Muscle layer of colon (tissue), 2 donors: ENCODE measurements around the gene KCNAB2.

Experiments used
- H3K27ac ChIP-seq: one replicate; pipeline ENCODE4 v1.7.0; 2013; ENCODE audit warnings: low read depth, mild to moderate bottlenecking, low read length, moderate library complexity
- H3K27me3 ChIP-seq, 2 donors: one replicate each; pipeline ENCODE4 v1.7.0; 2013; ENCODE audit warnings: low read length in 2 of 2, mild to moderate bottlenecking in 2 of 2; ENCODE audit not compliant: insufficient read depth in 2 of 2, control insufficient read depth in 1 of 2
- H3K36me3 ChIP-seq: one replicate; pipeline ENCODE4 v1.7.0; 2013; ENCODE audit warnings: mild to moderate bottlenecking, low read length; ENCODE audit not compliant: insufficient read depth
- H3K4me1 ChIP-seq: one replicate; pipeline ENCODE4 v1.7.0; 2013; ENCODE audit warnings: mild to moderate bottlenecking, low read length; ENCODE audit not compliant: insufficient read depth
- H3K4me3 ChIP-seq, 2 donors: one replicate each; pipeline ENCODE4 v1.7.0; 2013; ENCODE audit warnings: low read length in 2 of 2, low read depth in 1 of 2, mild to moderate bottlenecking in 1 of 2, moderate library complexity in 1 of 2
- H3K9ac ChIP-seq: one replicate; pipeline ENCODE4 v1.7.0; 2013; ENCODE audit warnings: low read length
- H3K9me3 ChIP-seq: one replicate; pipeline ENCODE4 v1.7.0; 2013; ENCODE audit warnings: mild to moderate bottlenecking, low read length
- donor health status: abdominal sarcoma.
- donor health status: Adenocarcinoma of cecum.

The KCNAB2 gene

DNA sequence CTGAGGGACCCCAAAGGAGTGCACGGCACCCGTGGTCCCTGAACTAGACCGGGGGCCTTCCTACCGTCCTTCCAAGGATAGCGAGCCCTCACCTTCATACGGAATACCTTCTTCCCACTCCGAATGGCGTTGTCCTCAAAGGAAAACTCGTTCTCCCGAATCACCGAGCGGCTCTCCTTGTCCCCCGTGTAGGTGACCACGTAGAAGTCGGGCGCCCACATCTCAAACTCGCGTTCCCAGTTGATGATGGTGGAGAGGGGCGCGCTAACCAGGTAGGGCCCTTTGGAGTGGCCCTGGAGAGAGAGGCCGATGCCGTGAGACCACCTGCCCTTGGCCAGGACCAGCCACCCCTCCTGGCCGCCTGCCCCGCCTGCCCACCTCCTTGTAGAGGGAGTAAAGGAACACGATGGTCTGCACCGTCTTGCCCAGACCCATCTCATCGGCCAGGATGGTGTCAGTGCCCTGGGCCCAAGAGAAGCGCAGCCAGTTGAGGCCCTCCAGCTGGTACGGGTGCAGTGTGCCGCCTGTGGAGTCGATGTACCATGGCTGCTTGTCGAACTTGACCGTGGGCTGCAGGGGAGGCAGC is 96.4 kb downstream of the KCNAB2 start:
- Histone ChIP-seq H3K4me1 (no peaks in the 10 kb centered on the region), H3K36me3 (no peaks in the 10 kb centered on the region), H3K27ac (no peak overlapping the region)

DNA sequence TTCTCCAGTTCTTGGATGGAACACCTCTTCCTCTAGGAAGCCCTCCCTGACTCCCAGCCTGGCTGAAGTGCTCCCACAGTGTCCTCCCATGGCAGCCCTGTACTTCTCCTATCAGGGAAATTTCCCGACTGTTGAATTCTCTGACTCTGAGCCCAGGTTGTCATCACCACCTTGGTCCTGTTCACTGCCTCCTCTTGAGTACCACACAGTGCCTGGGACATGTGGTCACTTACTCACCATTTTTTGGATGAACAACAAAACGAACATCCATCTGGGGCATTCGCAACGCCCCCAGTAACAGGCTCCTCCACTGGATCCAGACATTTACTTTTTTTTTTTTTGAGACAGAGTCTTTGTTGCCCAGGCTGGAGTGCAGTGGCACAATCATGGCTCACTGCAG is 97.0 kb downstream of the KCNAB2 start:
- H3K27me3 ChIP-seq = peaks cover 0 to 17% of the 10 kb centered on the region in 2 donors
- H3K4me3 ChIP-seq = no peak overlapping the region
- no peak overlapping the region for H3K27ac ChIP-seq
- H3K9ac ChIP-seq = no peak overlapping the region
- no peaks in the 10 kb centered on the region for H3K4me1 ChIP-seq
- no peaks in the 10 kb centered on the region for H3K36me3 ChIP-seq
- no peaks in the 10 kb centered on the region for H3K9me3 ChIP-seq

More for the DNA sequence above, 96.4 kb downstream of the KCNAB2 start:
- H3K27me3 ChIP-seq = peaks cover 0 to 13% of the 10 kb centered on the region in 2 donors
- no peaks in the 10 kb centered on the region for H3K9me3 ChIP-seq
- no peak overlapping the region for H3K4me3 ChIP-seq
- no peak overlapping the region for H3K9ac ChIP-seq

DNA sequence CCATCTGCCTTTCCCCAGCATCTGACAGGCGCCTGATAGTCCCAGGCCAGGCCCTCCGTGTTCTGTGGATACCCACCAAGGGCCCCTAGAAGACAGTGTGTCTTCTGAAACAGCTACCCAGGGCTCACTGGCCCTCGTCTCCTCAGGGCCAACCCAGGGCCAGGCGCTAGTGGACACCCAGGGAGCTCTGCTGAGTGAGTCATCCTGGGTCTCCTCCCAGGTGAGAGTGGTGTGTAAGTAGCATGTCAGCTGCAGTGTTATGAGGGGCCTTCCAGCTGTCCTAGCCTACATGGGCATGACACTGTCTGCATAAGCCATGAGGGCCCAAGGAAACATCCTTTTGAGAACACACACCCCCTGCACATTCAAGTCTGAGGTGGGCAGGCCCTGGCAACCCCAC is 97.7 kb downstream of the KCNAB2 start:
- no peaks in the 10 kb centered on the region for H3K4me1 ChIP-seq
- H3K4me3 ChIP-seq = no peak overlapping the region

DNA sequence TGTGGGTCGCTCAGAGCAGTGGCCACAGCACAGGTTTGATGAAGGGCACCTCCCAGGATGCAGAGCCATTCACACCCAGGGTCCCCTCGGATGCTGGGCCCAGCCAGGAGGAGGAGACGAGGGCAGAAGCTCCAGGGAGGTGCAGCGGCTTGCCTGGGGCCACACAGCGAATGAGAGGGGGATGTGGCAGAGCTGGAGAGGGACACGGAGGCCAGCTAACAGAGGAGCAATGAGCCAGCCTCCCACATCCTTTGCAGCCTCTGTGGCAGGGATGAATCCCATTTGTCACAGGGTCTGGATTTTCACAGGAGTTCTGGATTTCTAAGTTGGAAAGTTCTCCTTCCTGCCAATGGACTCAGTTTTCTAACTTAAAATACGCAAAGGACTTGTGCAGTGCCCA is 98.5 kb downstream of the KCNAB2 start:
- no peaks in the 10 kb centered on the region for H3K9me3 ChIP-seq
- no peak overlapping the region for H3K27ac ChIP-seq
- no peaks in the 10 kb centered on the region for H3K36me3 ChIP-seq
- H3K27me3 ChIP-seq = peaks cover 5 to 31% of the 10 kb centered on the region in 2 donors
- H3K4me1 ChIP-seq = no peaks in the 10 kb centered on the region
- no peak overlapping the region for H3K9ac ChIP-seq
- H3K4me3 ChIP-seq = no peak overlapping the region

More for the DNA sequence above, 97.7 kb downstream of the KCNAB2 start:
- Histone ChIP-seq H3K36me3 (no peaks in the 10 kb centered on the region), H3K27ac (no peak overlapping the region), H3K27me3 (peaks cover 5 to 23% of the 10 kb centered on the region in 2 donors), H3K9ac (no peak overlapping the region), H3K9me3 (no peaks in the 10 kb centered on the region)

DNA sequence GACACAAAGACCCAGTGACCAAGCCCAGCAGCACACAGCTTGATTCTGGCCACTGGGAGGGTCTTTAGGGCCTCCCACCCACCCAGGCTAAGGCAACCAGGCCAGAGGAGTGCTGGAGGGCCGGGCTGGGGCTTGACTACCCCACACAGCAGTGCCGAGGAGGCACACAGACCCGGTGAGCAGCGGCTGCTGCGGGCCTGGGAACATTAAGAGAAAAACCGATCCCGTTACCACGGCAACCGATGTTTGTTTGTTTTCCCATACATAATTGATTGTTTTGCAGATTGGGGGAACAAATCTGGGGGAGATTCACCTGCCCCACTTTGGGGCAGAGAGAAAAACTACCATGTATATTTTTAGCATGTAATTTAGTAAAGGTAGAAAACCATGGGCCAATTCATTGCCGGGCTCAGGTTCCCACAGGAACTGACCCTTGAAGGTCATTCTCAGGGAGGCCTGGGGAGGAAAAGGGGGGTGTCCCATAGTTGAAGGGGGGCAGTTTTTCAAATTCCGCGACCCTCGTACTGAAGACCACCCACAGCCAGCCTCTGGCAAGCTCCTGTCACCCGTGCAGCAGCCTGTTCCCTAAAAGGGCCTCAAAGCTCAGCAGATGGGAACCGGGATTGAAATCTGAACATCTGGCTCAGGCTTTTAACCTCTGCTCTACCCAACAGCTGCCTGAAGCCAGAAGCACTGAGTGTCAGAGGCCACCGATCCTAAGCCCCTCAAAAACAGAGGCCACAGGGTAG is 99.1 kb downstream of the KCNAB2 start:
- Histone ChIP-seq H3K4me1 (no peaks in the 10 kb centered on the region), H3K27ac (no peak overlapping the region), H3K4me3 (no peak overlapping the region), H3K36me3 (no peaks in the 10 kb centered on the region), H3K27me3 (peaks cover 5 to 33% of the 10 kb centered on the region in 2 donors), H3K9ac (no peak overlapping the region), H3K9me3 (no peaks in the 10 kb centered on the region)

DNA sequence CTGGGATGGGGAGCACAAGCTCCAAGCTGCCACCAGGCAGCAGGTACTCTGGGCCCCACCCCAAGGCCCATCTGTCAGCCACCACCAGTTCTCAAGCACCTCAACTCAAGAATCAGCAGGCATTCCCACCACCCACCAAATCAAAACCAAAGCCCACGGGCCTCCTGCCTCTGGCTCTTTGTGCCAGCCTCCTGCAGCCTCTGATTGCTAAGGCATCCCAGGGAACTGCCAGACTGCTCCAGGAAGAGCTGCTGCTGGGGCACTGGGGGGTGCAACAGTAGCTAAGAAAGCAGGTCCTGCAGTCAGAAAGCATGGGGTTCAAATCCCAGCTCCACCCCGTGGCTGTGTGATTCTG is 99.7 kb downstream of the KCNAB2 start:
- H3K4me3 ChIP-seq = no peak overlapping the region
- H3K27me3 ChIP-seq = peaks cover 5 to 33% of the 10 kb centered on the region in 2 donors
- no peaks in the 10 kb centered on the region for H3K4me1 ChIP-seq
- H3K9ac ChIP-seq = no peak overlapping the region
- H3K27ac ChIP-seq = no peak overlapping the region
- no peaks in the 10 kb centered on the region for H3K9me3 ChIP-seq
- H3K36me3 ChIP-seq = no peaks in the 10 kb centered on the region

DNA sequence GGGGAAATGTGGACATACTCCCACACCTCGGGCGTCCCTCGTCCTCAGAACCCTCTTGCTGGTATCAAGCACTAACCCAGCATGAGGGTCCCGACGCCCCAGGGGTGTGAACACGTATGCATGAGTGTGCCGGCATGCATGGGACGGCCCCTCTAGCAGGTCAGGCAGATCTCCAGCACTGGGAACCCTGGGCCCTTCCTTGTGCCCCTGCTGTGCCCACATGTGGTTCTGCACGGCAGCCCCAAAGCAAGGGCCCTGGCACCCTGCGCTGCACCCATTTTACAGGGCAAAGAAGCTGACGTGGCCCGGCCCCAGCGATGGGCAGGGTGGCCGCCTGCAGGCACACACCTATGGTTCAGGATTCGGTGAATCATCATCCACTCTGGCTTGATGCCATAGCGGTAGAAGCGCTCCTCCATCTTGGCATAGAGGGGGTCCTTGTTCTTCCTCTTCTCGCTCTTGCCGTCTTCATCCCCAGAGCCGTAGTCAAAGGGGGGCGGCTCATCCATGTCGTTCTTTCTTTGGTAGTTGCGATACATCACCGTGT is 100.2 kb downstream of the KCNAB2 start:
- H3K4me1 ChIP-seq = no peaks in the 10 kb centered on the region
- H3K4me3 ChIP-seq = no peak overlapping the region
- H3K9me3 ChIP-seq = no peaks in the 10 kb centered on the region
- peaks cover 5 to 33% of the 10 kb centered on the region in 2 donors for H3K27me3 ChIP-seq
- H3K9ac ChIP-seq = no peak overlapping the region
- H3K27ac ChIP-seq = no peak overlapping the region
- no peaks in the 10 kb centered on the region for H3K36me3 ChIP-seq

DNA sequence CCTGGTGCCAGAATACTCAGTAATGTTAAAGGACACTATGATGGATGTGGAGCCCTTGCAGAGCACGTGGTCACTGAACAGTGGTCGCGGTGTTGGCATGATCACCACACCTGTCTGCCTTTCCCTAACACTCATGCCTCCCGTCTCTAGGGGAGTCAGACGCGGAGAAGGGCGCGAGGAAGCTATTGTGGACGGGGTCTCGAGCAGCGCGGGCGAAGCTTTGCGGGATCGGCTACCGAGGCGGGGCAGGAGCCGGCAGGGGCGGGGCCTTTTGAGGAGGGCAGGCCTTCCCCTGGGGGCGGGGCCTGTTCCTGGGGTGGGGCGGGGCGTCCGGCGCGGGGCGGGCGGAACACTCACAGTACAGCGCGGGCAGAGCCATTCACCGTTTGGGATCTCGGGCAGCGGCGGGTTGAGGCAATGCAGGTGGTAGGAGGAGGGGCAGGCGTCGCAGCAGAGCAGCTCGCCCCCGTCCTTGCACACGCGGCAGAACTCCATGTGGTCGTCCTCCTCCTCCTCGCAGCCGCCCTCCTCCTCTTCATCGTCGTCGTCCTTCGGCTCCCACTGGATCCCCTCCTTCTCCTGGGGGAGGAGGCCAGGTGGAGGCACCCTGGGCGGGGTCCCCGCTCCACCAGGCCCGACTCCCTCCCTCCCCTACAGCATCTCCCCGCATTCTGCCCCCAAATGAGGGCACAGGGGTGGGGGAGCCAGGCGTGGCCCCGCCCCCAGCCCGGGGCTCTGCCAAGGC is 103.0 kb downstream of the KCNAB2 start:
- Histone ChIP-seq H3K27me3 (peaks cover 5 to 33% of the 10 kb centered on the region in 2 donors), H3K27ac (no peak overlapping the region), H3K4me3 (no peak overlapping the region)

DNA sequence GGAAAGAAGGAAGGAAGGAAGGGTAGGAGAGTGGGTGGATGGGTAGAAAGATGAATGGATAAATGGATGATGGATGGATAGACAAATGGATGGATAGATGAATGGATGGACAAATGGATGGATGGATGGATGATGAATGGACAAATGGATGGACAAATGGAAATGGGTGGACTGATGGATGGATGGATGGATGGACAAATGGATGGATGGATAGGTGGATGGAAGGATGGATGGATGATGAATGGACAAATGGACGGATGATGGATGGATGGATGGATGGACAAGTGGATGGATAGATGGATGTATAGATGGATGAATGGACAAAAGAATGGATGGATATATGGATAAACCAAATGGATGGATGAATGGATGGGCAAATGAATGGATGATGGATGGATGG is 103.9 kb downstream of the KCNAB2 start:
- Histone ChIP-seq H3K36me3 (no peaks in the 10 kb centered on the region), H3K27me3 (peaks cover 5 to 33% of the 10 kb centered on the region in 2 donors), H3K9ac (no peak overlapping the region), H3K4me1 (no peaks in the 10 kb centered on the region), H3K9me3 (no peaks in the 10 kb centered on the region), H3K27ac (no peak overlapping the region), H3K4me3 (no peak overlapping the region)

More for the DNA sequence above, 103.0 kb downstream of the KCNAB2 start:
- H3K4me1 ChIP-seq = no peaks in the 10 kb centered on the region
- no peak overlapping the region for H3K9ac ChIP-seq
- no peaks in the 10 kb centered on the region for H3K9me3 ChIP-seq
- no peaks in the 10 kb centered on the region for H3K36me3 ChIP-seq

DNA sequence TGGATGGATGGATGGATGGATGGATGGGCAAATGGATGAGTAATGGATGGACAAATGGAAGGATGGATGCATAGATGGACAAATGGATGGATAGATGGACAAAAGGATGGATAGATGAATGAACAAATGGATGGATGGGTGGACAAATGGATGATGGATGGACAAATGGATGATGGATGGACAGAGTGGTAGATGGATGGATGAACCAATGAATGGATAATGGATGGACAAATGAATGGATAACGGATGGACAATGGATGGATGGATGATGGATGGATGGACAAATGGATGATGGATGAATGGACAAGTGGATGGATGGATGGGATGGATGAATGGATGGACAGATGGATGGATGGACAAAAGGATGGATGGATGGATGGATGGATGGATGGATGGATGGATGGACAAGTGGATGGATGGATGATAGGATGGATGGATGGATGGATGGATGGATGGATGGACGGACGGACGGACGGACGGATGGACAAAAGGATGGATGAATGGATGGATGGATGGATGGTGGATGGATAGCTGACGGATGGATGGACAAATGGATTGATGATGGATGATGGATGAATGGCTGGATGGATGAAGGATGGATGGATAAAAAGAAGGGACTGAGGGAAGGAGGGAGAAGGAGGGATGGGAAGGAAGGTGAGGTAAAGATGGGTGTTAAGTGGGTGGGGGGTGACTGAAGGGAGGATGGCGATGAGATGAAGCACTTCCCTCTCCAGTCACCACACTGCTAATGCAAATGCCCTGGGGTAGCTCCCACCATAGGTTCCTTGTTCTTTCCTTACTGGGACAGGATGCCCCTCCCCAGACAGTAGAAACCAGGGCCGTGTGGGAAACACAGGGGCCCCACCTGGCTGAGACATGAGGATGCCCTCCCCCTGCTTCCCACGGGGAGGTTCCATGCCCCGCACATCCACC is 104.6 kb downstream of the KCNAB2 start:
- Histone ChIP-seq H3K4me3 (no peak overlapping the region), H3K4me1 (no peaks in the 10 kb centered on the region), H3K9me3 (no peaks in the 10 kb centered on the region), H3K27me3 (peaks cover 5 to 33% of the 10 kb centered on the region in 2 donors), H3K36me3 (no peaks in the 10 kb centered on the region), H3K27ac (no peak overlapping the region), H3K9ac (no peak overlapping the region)
